GM23338 (cell line): Measurements from ENCODE around the gene PTGDR2. TPM values are rescaled to one million over a fixed set of nuclear protein-coding genes. Genes with fewer than 3 reads are reported as not detected.
A peak's percentile ranks its signal among the peaks of the same experiment; 100 is the strongest.

Source experiments
- ATAC-seq: fragments of 200-7000 bp; cut with Tn5 transposase; 3 replicates; pipeline ENCODE4 v1.9.1; 2020
- DNase-seq: peaks from one replicate; pipeline ENCODE4 v3.0.0-alpha.2; 2015; ENCODE audit warnings: low spot score
- H2AFZ ChIP-seq: fragments of 200-600 bp; sonication (generic); 2 replicates; pipeline ENCODE4 v1.8.0; 2016; ENCODE audit warnings: antibody characterized with exemption, mild to moderate bottlenecking, moderate library complexity
- H3F3A ChIP-seq: fragments of 200-600 bp; sonication (generic); replicated peaks from 2 replicates; pipeline ENCODE4 v1.8.0; 2017; ENCODE audit warnings: antibody characterized with exemption, mixed run types, low read depth
- H3K27ac ChIP-seq: fragments of 200-600 bp; sonication (generic); 2 replicates; pipeline ENCODE4 v1.6.1; 2016; ENCODE audit warnings: low read depth
- H3K27me3 ChIP-seq: fragments of 200-600 bp; sonication (generic); 2 replicates; pipeline ENCODE4 v1.8.0; 2016; ENCODE audit warnings: mild to moderate bottlenecking, mixed run types, moderate library complexity; ENCODE audit not compliant: insufficient read depth
- H3K36me3 ChIP-seq: fragments of 200-600 bp; sonication (generic); 2 replicates; pipeline ENCODE4 v1.8.0; 2016; ENCODE audit warnings: mild to moderate bottlenecking; ENCODE audit not compliant: insufficient read depth
- H3K4me1 ChIP-seq: fragments of 200-600 bp; sonication (generic); 2 replicates; pipeline ENCODE4 v1.8.0; 2016; ENCODE audit warnings: mild to moderate bottlenecking, moderate library complexity; ENCODE audit not compliant: insufficient read depth
- H3K4me2 ChIP-seq: fragments of 200-600 bp; sonication (generic); 2 replicates; pipeline ENCODE4 v1.7.1; 2017; ENCODE audit warnings: mixed run types
- H3K4me3 ChIP-seq: fragments of 200-600 bp; sonication (generic); 2 replicates; pipeline ENCODE4 v1.6.1; 2016; ENCODE audit warnings: mixed run types
- H3K79me2 ChIP-seq: fragments of 200-600 bp; sonication (generic); replicated peaks from 2 replicates; pipeline ENCODE4 v1.8.0; 2017; ENCODE audit warnings: mild to moderate bottlenecking; ENCODE audit not compliant: insufficient read depth
- H3K9me2 ChIP-seq: fragments of 200-600 bp; sonication (generic); 2 replicates; pipeline ENCODE4 v1.8.0; 2017; ENCODE audit not compliant: insufficient read depth
- H4K20me1 ChIP-seq: fragments of 200-600 bp; sonication (generic); replicated peaks from 2 replicates; pipeline ENCODE4 v1.8.0; 2017; ENCODE audit warnings: mild to moderate bottlenecking; ENCODE audit not compliant: insufficient read depth
- H3K27ac Mint-ChIP-seq: 2 replicates; pipeline ENCODE4 v1.8.0; 2020; ENCODE audit warnings: inconsistent platforms, mild to moderate bottlenecking, moderate library complexity, mixed read lengths
- H3K27me3 Mint-ChIP-seq: 3 replicates; pipeline ENCODE4 v1.8.0; 2022; ENCODE audit warnings: low read depth, mild to moderate bottlenecking, moderate library complexity, mixed read lengths, inconsistent platforms; ENCODE audit not compliant: insufficient read depth, poor library complexity
- H3K36me3 Mint-ChIP-seq: 3 replicates; pipeline ENCODE4 v1.8.0; 2021; ENCODE audit warnings: low read depth, mild to moderate bottlenecking, inconsistent platforms, moderate library complexity, mixed read lengths
- H3K4me1 Mint-ChIP-seq: 3 replicates; pipeline ENCODE4 v1.8.0; 2020; ENCODE audit warnings: mild to moderate bottlenecking, inconsistent platforms, mixed read lengths
- H3K4me3 Mint-ChIP-seq: 3 replicates; pipeline ENCODE4 v1.8.0; 2021; ENCODE audit warnings: moderate library complexity, mild to moderate bottlenecking, inconsistent platforms, mixed read lengths
- H3K9me3 Mint-ChIP-seq: 3 replicates; pipeline ENCODE4 v1.8.0; 2020; ENCODE audit warnings: moderate library complexity, mild to moderate bottlenecking, inconsistent platforms, mixed read lengths
- CTCF ChIP-seq, 2 experiments: fragments of 200-600 bp in 1 of 2; sonication (generic) in 1 of 2; conservative IDR thresholded peaks; 2 replicates each; pipeline versions ENCODE4 v1.5.1 to v1.6.1; 2016 to 2017; ENCODE audit warnings: antibody characterized with exemption in 2 of 2, low read depth in 2 of 2, mild to moderate bottlenecking in 2 of 2, moderate library complexity in 1 of 2
- ETS1 ChIP-seq: IDR thresholded peaks from 2 replicates; pipeline ENCODE4 v1.6.1; 2016; ENCODE audit warnings: antibody characterized with exemption
- ZNF462 ChIP-seq: fragments of 250-450 bp; sonication (Bioruptor Pico); IDR thresholded peaks from 2 replicates; pipeline ENCODE4 v1.5.0; 2020; ENCODE audit warnings: mild to moderate bottlenecking, moderate library complexity
- polyA plus RNA-seq: library from polyadenylated mRNA; unstranded; fragments of >200 nt; fragmentation: Nextera tagmentation; extraction: Ambion mirVana; gene quantifications from 2 replicates; pipeline ENCODE4 v1.2.1, GENCODE V29; 2016
- total RNA-seq: library from RNA; depleted of rRNA; stranded (reverse); fragments of >200 nt; shearing (Covaris generic); gene quantifications from 2 replicates; pipeline ENCODE4 v1.2.3, GENCODE V29; 2014

Gene PTGDR2
- total and polyA plus RNA-seq, 2 experiments from 2014 or later: 0.24 to 0.73 TPM

- Histone ChIP-seq H3K9me2 (no peaks in the 10 kb centered on the region), H3F3A (no peaks in the 10 kb centered on the region), H3K27me3 (no peaks in the 10 kb centered on the region), H3K4me3 (no peak overlapping the region), H3K4me2 (no peak overlapping the region), H3K27ac (no peak overlapping the region), H3K4me1 (no peaks in the 10 kb centered on the region), H3K79me2 (no peaks in the 10 kb centered on the region), H3K36me3 (no peaks in the 10 kb centered on the region), H2AFZ (no peak overlapping the region), H4K20me1 (no peaks in the 10 kb centered on the region)
- TF ChIP-seq CTCF (conservative IDR thresholded peaks at IDR 0.05; ENCODE audit: low read depth in 2 of 2): peak in 1 of 2 experiments; percentile 27; a peak in 1 of 4 replicates
- TF ChIP-seq ZNF462: no peak
- TF ChIP-seq ETS1: no peak
- DNase-seq (no peak), ATAC-seq (no peak)
- H3K9me3 Mint-ChIP-seq: peaks cover 34% of the 10 kb centered on the region
- no peak overlapping the region for H3K4me3 Mint-ChIP-seq
- peaks cover 12% of the 10 kb centered on the region; the same call in 2 of the 3 replicates for H3K36me3 Mint-ChIP-seq
- peaks cover 8% of the 10 kb centered on the region for H3K27me3 Mint-ChIP-seq
- no peaks in the 10 kb centered on the region for H3K4me1 Mint-ChIP-seq
- H3K27ac Mint-ChIP-seq: no peak overlapping the region
Observed at GRCh38 chr11:60818057-60818456, 37.7 kb downstream of the PTGDR2 start.
